ENCODE data around the gene HAPSTR1.

GRCh38 chr16:9088848-9089247, 2.6 kb upstream of the HAPSTR1 start:
- TF ChIP-seq CTCF (conservative IDR thresholded peaks at IDR 0.05), result no peak
- TF ChIP-seq ZFX (IDR thresholded peaks at IDR 0.05), result no peak

All from C4-2B (cell line).